Mesenchymal stem cell (in vitro differentiated cells and primary cell): ENCODE measurements around the gene MIS18A.

Experiments used
- DNase-seq: peaks from one replicate; pipeline ENCODE4 v3.0.0-alpha.2; 2013
- H2AFZ ChIP-seq: one replicate; pipeline ENCODE4 v1.6.1; 2013; ENCODE audit warnings: low read depth, mild to moderate bottlenecking, control low read depth, inconsistent platforms, low read length, moderate library complexity
- H2AK5ac ChIP-seq: 2 replicates; pipeline ENCODE4 v1.6.1; 2013; ENCODE audit warnings: low read length, moderate library complexity, mild to moderate bottlenecking, inconsistent platforms; ENCODE audit not compliant: severe bottlenecking
- H2BK120ac ChIP-seq: one replicate; pipeline ENCODE4 v1.6.1; 2013; ENCODE audit warnings: low read depth, mild to moderate bottlenecking, inconsistent platforms, low read length, moderate library complexity
- H2BK12ac ChIP-seq, 2 experiments: one replicate each; pipeline ENCODE4 v1.6.1; 2013; ENCODE audit warnings: inconsistent platforms in 2 of 2, low read length in 2 of 2, mild to moderate bottlenecking in 2 of 2, moderate library complexity in 2 of 2, control low read depth in 1 of 2
- H2BK15ac ChIP-seq: one replicate; pipeline ENCODE4 v1.6.1; 2013; ENCODE audit warnings: mild to moderate bottlenecking, low read depth, inconsistent platforms; ENCODE audit not compliant: poor library complexity, severe bottlenecking
- H2BK5ac ChIP-seq: 2 replicates; pipeline ENCODE4 v1.6.1; 2013; ENCODE audit warnings: low read depth, mild to moderate bottlenecking, low read length, control low read depth, inconsistent platforms; ENCODE audit not compliant: poor library complexity, severe bottlenecking
- H3K14ac ChIP-seq, 2 experiments: one replicate each; pipeline ENCODE4 v1.6.1; 2013; ENCODE audit warnings: inconsistent platforms in 2 of 2, low read length in 2 of 2, control low read depth in 1 of 2, mild to moderate bottlenecking in 1 of 2, moderate library complexity in 1 of 2
- H3K18ac ChIP-seq, 2 experiments: one replicate each; pipeline ENCODE4 v1.6.1; 2013; ENCODE audit warnings: inconsistent platforms in 2 of 2, low read length in 2 of 2, control low read depth in 1 of 2, low read depth in 1 of 2, mild to moderate bottlenecking in 1 of 2
- H3K23ac ChIP-seq, 2 experiments: one replicate each; pipeline ENCODE4 v1.6.1; 2013; ENCODE audit warnings: inconsistent platforms in 2 of 2, low read length in 2 of 2, mild to moderate bottlenecking in 2 of 2, moderate library complexity in 2 of 2, control low read depth in 1 of 2
- H3K27ac ChIP-seq: 2 replicates; pipeline ENCODE4 v1.5.1; 2013; ENCODE audit warnings: mild to moderate bottlenecking, moderate library complexity, low read length, control low read depth, inconsistent platforms; ENCODE audit not compliant: poor library complexity, severe bottlenecking
- H3K27me3 ChIP-seq, 2 experiments: 2 replicates each; pipeline versions ENCODE4 v1.6.1 to v1.7.0; 2013; ENCODE audit warnings: low read length in 2 of 2, mild to moderate bottlenecking in 2 of 2, moderate library complexity in 2 of 2, control low read depth in 1 of 2, inconsistent platforms in 1 of 2; ENCODE audit not compliant: control insufficient read depth in 1 of 2, insufficient read depth in 1 of 2
- H3K36me3 ChIP-seq, 2 experiments: 2 replicates each; pipeline versions ENCODE4 v1.6.1 to v1.7.0; 2013; ENCODE audit warnings: low read length in 2 of 2, control low read depth in 1 of 2, inconsistent platforms in 1 of 2, low read depth in 1 of 2, mild to moderate bottlenecking in 1 of 2; ENCODE audit not compliant: insufficient read depth in 2 of 2, control insufficient read depth in 1 of 2
- H3K4ac ChIP-seq, 2 experiments: one replicate each; pipeline ENCODE4 v1.6.1; 2013; ENCODE audit warnings: inconsistent platforms in 2 of 2, low read length in 2 of 2, mild to moderate bottlenecking in 2 of 2, moderate library complexity in 2 of 2, control low read depth in 1 of 2, low read depth in 1 of 2
- H3K4me1 ChIP-seq: 2 replicates; pipeline ENCODE4 v1.6.1; 2013; ENCODE audit warnings: low read depth, low read length, control low read depth; ENCODE audit not compliant: control insufficient read depth, insufficient read depth
- H3K4me2 ChIP-seq: 2 replicates; pipeline ENCODE4 v1.6.1; 2013; ENCODE audit warnings: low read length, mild to moderate bottlenecking, inconsistent platforms; ENCODE audit not compliant: poor library complexity, severe bottlenecking
- H3K4me3 ChIP-seq, 2 experiments: 2 replicates each; pipeline versions ENCODE4 v1.5.1 to v1.7.0; 2013; ENCODE audit warnings: low read length in 2 of 2, mild to moderate bottlenecking in 2 of 2, control low read depth in 1 of 2, low read depth in 1 of 2; ENCODE audit not compliant: insufficient read depth in 1 of 2
- H3K79me1 ChIP-seq: replicated peaks from 2 replicates; pipeline ENCODE4 v1.6.1; 2013; ENCODE audit warnings: mild to moderate bottlenecking, control low read depth, low read length, inconsistent platforms; ENCODE audit not compliant: poor library complexity, severe bottlenecking
- H3K9ac ChIP-seq: 2 replicates; pipeline ENCODE4 v1.7.0; 2013; ENCODE audit warnings: mild to moderate bottlenecking, low read length, moderate library complexity
- H3K9me3 ChIP-seq: 2 replicates; pipeline ENCODE4 v1.7.0; 2013; ENCODE audit warnings: mild to moderate bottlenecking, low read length; ENCODE audit not compliant: control insufficient read depth
- H4K8ac ChIP-seq: one replicate; pipeline ENCODE4 v1.6.1; 2013; ENCODE audit warnings: inconsistent platforms, mild to moderate bottlenecking, low read length, moderate library complexity
- H4K91ac ChIP-seq: one replicate; pipeline ENCODE4 v1.6.1; 2013; ENCODE audit warnings: mild to moderate bottlenecking, low read length, inconsistent platforms
- WGBS: methylation state at CpG from one replicate; pipeline ENCODE4 v1.1.7; 2013; ENCODE audit warnings: mixed read lengths; 5-methylcytosine and 5-hydroxymethylcytosine counted together

Gene MIS18A

GRCh38 chr21:32298148-32298559 is 19.3 kb upstream of the MIS18A start:
- Histone ChIP-seq H3K4me3 (peak overlapping the region in 1 of 2 experiments; percentile 59), H2AK5ac (no peak overlapping the region), H4K91ac (no peak overlapping the region), H3K4me1 (no peaks in the 10 kb centered on the region), H3K4ac (no peak overlapping the region), H2BK120ac (no peak overlapping the region), H2AFZ (no peak overlapping the region), H3K14ac (no peak overlapping the region), H3K18ac (no peak overlapping the region), H2BK5ac (no peak overlapping the region), H3K27me3 (no peaks in the 10 kb centered on the region), H3K9ac (peak overlapping the region; percentile 29), H2BK15ac (no peak overlapping the region), H3K4me2 (no peak overlapping the region), H3K9me3 (no peaks in the 10 kb centered on the region), H2BK12ac (no peak overlapping the region), H4K8ac (no peak overlapping the region), H3K27ac (no peak overlapping the region), H3K36me3 (peaks cover 9 to 35% of the 10 kb centered on the region in 2 experiments), H3K79me1 (peaks cover 8% of the 10 kb centered on the region), H3K23ac (no peak overlapping the region)
- 98% methylated on average over 6 of the region's 6 CpGs for WGBS
- DNase-seq, result no peak

GRCh38 chr21:32297449-32297848 is 18.6 kb upstream of the MIS18A start:
- Histone ChIP-seq H3K4ac (no peak overlapping the region), H2BK12ac (no peak overlapping the region), H2BK15ac (no peak overlapping the region), H3K4me1 (no peaks in the 10 kb centered on the region), H3K36me3 (peaks cover 9 to 34% of the 10 kb centered on the region in 2 experiments), H3K9me3 (no peaks in the 10 kb centered on the region), H3K14ac (no peak overlapping the region), H2AFZ (no peak overlapping the region), H3K23ac (no peak overlapping the region), H3K4me2 (no peak overlapping the region), H3K9ac (no peak overlapping the region), H2AK5ac (no peak overlapping the region), H3K4me3 (no peak overlapping the region), H2BK5ac (no peak overlapping the region), H3K79me1 (peaks cover 8% of the 10 kb centered on the region), H3K27ac (no peak overlapping the region), H3K27me3 (no peaks in the 10 kb centered on the region), H2BK120ac (no peak overlapping the region), H4K8ac (no peak overlapping the region), H4K91ac (no peak overlapping the region), H3K18ac (no peak overlapping the region)
- 95% methylated on average over 7 of the region's 7 CpGs for WGBS
- DNase-seq, result no peak

GRCh38 chr21:32285476-32285875 is 6.6 kb upstream of the MIS18A start:
- no peak overlapping the region for H3K27ac ChIP-seq
- H4K91ac ChIP-seq, result no peak overlapping the region
- H3K18ac ChIP-seq, result no peak overlapping the region
- H2BK15ac ChIP-seq, result no peak overlapping the region
- no peak overlapping the region for H3K4ac ChIP-seq
- H2BK5ac ChIP-seq, result no peak overlapping the region
- H3K36me3 ChIP-seq, result peaks cover 13 to 26% of the 10 kb centered on the region in 2 experiments
- H3K4me1 ChIP-seq, result no peaks in the 10 kb centered on the region
- no peak overlapping the region for H2BK120ac ChIP-seq
- DNase-seq, result no peak
- no peak overlapping the region for H4K8ac ChIP-seq
- H3K27me3 ChIP-seq, result no peaks in the 10 kb centered on the region
- H2BK12ac ChIP-seq, result no peak overlapping the region
- H3K14ac ChIP-seq, result no peak overlapping the region
- peaks cover 3% of the 10 kb centered on the region for H3K79me1 ChIP-seq
- no peak overlapping the region for H3K4me2 ChIP-seq
- peaks cover 5% of the 10 kb centered on the region for H3K9me3 ChIP-seq
- H3K23ac ChIP-seq, result no peak overlapping the region
- H3K4me3 ChIP-seq, result no peak overlapping the region
- no peak overlapping the region for H3K9ac ChIP-seq
- no peak overlapping the region for H2AFZ ChIP-seq
- H2AK5ac ChIP-seq, result no peak overlapping the region
- WGBS, result 97% methylated on average over 3 of the region's 4 CpGs

GRCh38 chr21:32282992-32283391 is 4.1 kb upstream of the MIS18A start:
- no peaks in the 10 kb centered on the region for H3K27me3 ChIP-seq
- no peak overlapping the region for H3K9ac ChIP-seq
- H3K4ac ChIP-seq, result no peak overlapping the region
- no peak overlapping the region for H3K18ac ChIP-seq
- H2BK12ac ChIP-seq, result no peak overlapping the region
- H2AK5ac ChIP-seq, result no peak overlapping the region
- WGBS, result 68% methylated on average over 5 of the region's 6 CpGs
- no peak overlapping the region for H4K91ac ChIP-seq
- no peak overlapping the region for H3K23ac ChIP-seq
- no peak overlapping the region for H3K14ac ChIP-seq
- H2BK120ac ChIP-seq, result no peak overlapping the region
- H2AFZ ChIP-seq, result no peak overlapping the region
- peaks cover 13 to 26% of the 10 kb centered on the region in 2 experiments for H3K36me3 ChIP-seq
- H3K4me3 ChIP-seq, result no peak overlapping the region
- DNase-seq, result no peak
- H3K27ac ChIP-seq, result no peak overlapping the region
- H3K4me1 ChIP-seq, result peaks cover 6% of the 10 kb centered on the region
- peaks cover 5% of the 10 kb centered on the region for H3K9me3 ChIP-seq
- no peak overlapping the region for H4K8ac ChIP-seq
- H3K4me2 ChIP-seq, result no peak overlapping the region
- no peak overlapping the region for H2BK15ac ChIP-seq
- no peak overlapping the region for H2BK5ac ChIP-seq
- peaks cover 18% of the 10 kb centered on the region for H3K79me1 ChIP-seq
